Activated CD4-positive, CD25-positive, alpha-beta regulatory T cell treated with anti-CD3 and anti-CD28 coated beads, Interleukin-2, amount 50 U/mL, for 72 hours (primary cell): ENCODE results near the gene HERC6.
"Not testable (repeated sequence)": the region's sequence is repeated elsewhere in the genome, so short reads cannot be mapped to it uniquely, and the experiment has no call there.

Experiments
- DNase-seq: peaks from one replicate; pipeline ENCODE4 v3.0.0; 2021

HERC6 gene

GRCh38 chr4:88396681-88397080 lies 18.0 kb downstream of the HERC6 start:
- no peak for DNase-seq

- no peak for DNase-seq
Measured at GRCh38 chr4:88398381-88398780, 19.7 kb downstream of the HERC6 start.

- no peak for DNase-seq
Measured at GRCh38 chr4:88409206-88409605, 30.6 kb downstream of the HERC6 start.

GRCh38 chr4:88409789-88410188 lies 31.1 kb downstream of the HERC6 start:
- DNase-seq = no peak

GRCh38 chr4:88411491-88412096 lies 32.9 kb downstream of the HERC6 start:
- DNase-seq = no peak

- DNase-seq = no peak
Measured at GRCh38 chr4:88413801-88414200, 35.1 kb downstream of the HERC6 start.

GRCh38 chr4:88414755-88415154 lies 36.1 kb downstream of the HERC6 start:
- DNase-seq = no peak

GRCh38 chr4:88415982-88416381 lies 37.3 kb downstream of the HERC6 start:
- DNase-seq = no peak

GRCh38 chr4:88418411-88418810 lies 39.8 kb downstream of the HERC6 start:
- no peak for DNase-seq

GRCh38 chr4:88419874-88420273 lies 41.2 kb downstream of the HERC6 start:
- DNase-seq = no peak

- DNase-seq = no peak
Measured at GRCh38 chr4:88420844-88421243, 42.2 kb downstream of the HERC6 start.

- no peak for DNase-seq
Measured at GRCh38 chr4:88422403-88422802, 43.8 kb downstream of the HERC6 start.

GRCh38 chr4:88429401-88429800 lies 50.7 kb downstream of the HERC6 start:
- no peak for DNase-seq

GRCh38 chr4:88435987-88436693 lies 57.5 kb downstream of the HERC6 start:
- DNase-seq = no peak

- not testable (repeated sequence) for DNase-seq
Measured at GRCh38 chr4:88437873-88438272, 59.2 kb downstream of the HERC6 start.

GRCh38 chr4:88439161-88439760 lies 60.6 kb downstream of the HERC6 start:
- DNase-seq = no peak

- DNase-seq = no peak
Measured at GRCh38 chr4:88440146-88440545, 61.5 kb downstream of the HERC6 start.

- no peak for DNase-seq
Measured at GRCh38 chr4:88441696-88442095, 63.0 kb downstream of the HERC6 start.

- no peak for DNase-seq
Measured at GRCh38 chr4:88442689-88443191, 64.1 kb downstream of the HERC6 start.

GRCh38 chr4:88443486-88443885 lies 64.8 kb downstream of the HERC6 start:
- DNase-seq = no peak

- DNase-seq = no peak
Measured at GRCh38 chr4:88445252-88445651, 66.6 kb downstream of the HERC6 start.

GRCh38 chr4:88446124-88446523 lies 67.5 kb downstream of the HERC6 start:
- DNase-seq = no peak

GRCh38 chr4:88447371-88448095 lies 68.9 kb downstream of the HERC6 start:
- DNase-seq = no peak
